Trophoblast cell (in vitro differentiated cells and primary cell): Measurements from ENCODE around the gene FRY.

ENCODE experiments used
- DNase-seq, 2 donors: peaks; one replicate each; pipeline ENCODE4 v3.0.0-alpha.2; 2016
- H2AFZ ChIP-seq: 2 replicates; pipeline ENCODE4 v1.6.1; 2013; ENCODE audit warnings: low read length, moderate library complexity, mild to moderate bottlenecking; ENCODE audit not compliant: insufficient read depth, poor library complexity
- H2AK5ac ChIP-seq: 2 replicates; pipeline ENCODE4 v1.6.1; 2013; ENCODE audit warnings: mild to moderate bottlenecking, low read length
- H2BK120ac ChIP-seq: 2 replicates; pipeline ENCODE4 v1.6.1; 2013; ENCODE audit warnings: low read length, mild to moderate bottlenecking, moderate library complexity; ENCODE audit not compliant: insufficient read depth, poor library complexity
- H2BK12ac ChIP-seq: 2 replicates; pipeline ENCODE4 v1.6.1; 2013; ENCODE audit warnings: mild to moderate bottlenecking, low read length, moderate library complexity
- H2BK5ac ChIP-seq: 2 replicates; pipeline ENCODE4 v1.6.1; 2013; ENCODE audit warnings: low read length, low read depth, moderate library complexity, mild to moderate bottlenecking; ENCODE audit not compliant: poor library complexity
- H3K14ac ChIP-seq: 2 replicates; pipeline ENCODE4 v1.6.1; 2013; ENCODE audit warnings: mild to moderate bottlenecking, low read length
- H3K18ac ChIP-seq: 2 replicates; pipeline ENCODE4 v1.6.1; 2013; ENCODE audit warnings: mild to moderate bottlenecking, low read length
- H3K23ac ChIP-seq: 2 replicates; pipeline ENCODE4 v1.6.1; 2013; ENCODE audit warnings: low read length
- H3K27ac ChIP-seq: 2 replicates; pipeline ENCODE4 v1.5.1; 2013; ENCODE audit warnings: low read depth, mild to moderate bottlenecking, inconsistent platforms, low read length, moderate library complexity
- H3K27me3 ChIP-seq: 2 replicates; pipeline ENCODE4 v1.6.1; 2013; ENCODE audit warnings: inconsistent platforms, mild to moderate bottlenecking, low read length, moderate library complexity; ENCODE audit not compliant: insufficient read depth
- H3K36me3 ChIP-seq, 2 experiments: 1 replicate in 1 of 2; 2 replicates in 1 of 2; pipeline ENCODE4 v1.6.1; 2013; ENCODE audit warnings: low read length in 2 of 2, mild to moderate bottlenecking in 2 of 2, moderate library complexity in 1 of 2; ENCODE audit not compliant: insufficient read depth in 2 of 2, control insufficient read depth in 1 of 2
- H3K4ac ChIP-seq: 2 replicates; pipeline ENCODE4 v1.6.1; 2013; ENCODE audit warnings: low read depth, mild to moderate bottlenecking, low read length, moderate library complexity
- H3K4me1 ChIP-seq, 2 experiments: 1 replicate in 1 of 2; 2 replicates in 1 of 2; pipeline ENCODE4 v1.6.1; 2013; ENCODE audit warnings: low read length in 2 of 2, mild to moderate bottlenecking in 2 of 2, moderate library complexity in 1 of 2; ENCODE audit not compliant: insufficient read depth in 2 of 2, control insufficient read depth in 1 of 2
- H3K4me2 ChIP-seq: 2 replicates; pipeline ENCODE4 v1.6.1; 2013; ENCODE audit warnings: inconsistent platforms, mild to moderate bottlenecking, low read length, moderate library complexity
- H3K4me3 ChIP-seq: 2 replicates; pipeline ENCODE4 v1.5.1; 2013; ENCODE audit warnings: mild to moderate bottlenecking, low read depth, low read length, inconsistent platforms
- H3K79me1 ChIP-seq: one replicate; pipeline ENCODE4 v1.6.1; 2013; ENCODE audit warnings: low read length
- H3K79me2 ChIP-seq: 2 replicates; pipeline ENCODE4 v1.6.1; 2013; ENCODE audit warnings: low read length, mild to moderate bottlenecking; ENCODE audit not compliant: control insufficient read depth, insufficient read depth, poor library complexity
- H3K9ac ChIP-seq: 2 replicates; pipeline ENCODE4 v1.6.1; 2013; ENCODE audit warnings: mild to moderate bottlenecking, low read length
- H3K9me3 ChIP-seq: 2 replicates; pipeline ENCODE4 v1.6.1; 2013; ENCODE audit warnings: low read depth, mild to moderate bottlenecking, control low read depth, inconsistent platforms, low read length; ENCODE audit not compliant: insufficient read depth
- H4K12ac ChIP-seq: 2 replicates; pipeline ENCODE4 v1.6.1; 2013; ENCODE audit warnings: low read depth, mild to moderate bottlenecking, low read length, moderate library complexity
- H4K8ac ChIP-seq: 2 replicates; pipeline ENCODE4 v1.6.1; 2013; ENCODE audit warnings: low read depth, mild to moderate bottlenecking, low read length, moderate library complexity
- H4K91ac ChIP-seq: one replicate; pipeline ENCODE4 v1.6.1; 2013; ENCODE audit warnings: low read depth, mild to moderate bottlenecking, low read length, moderate library complexity
- WGBS: extraction: QIAGEN DNeasy Blood & Tissue Kit; methylation state at CpG from one replicate; pipeline ENCODE4 v1.1.7; 2013; ENCODE audit warnings: missing lambda C conversion rate; ENCODE audit not compliant: insufficient read length, insufficient coverage; ENCODE audit errors: extremely low coverage; 5-methylcytosine and 5-hydroxymethylcytosine counted together

FRY gene

GRCh38 chr13:32117701-32118100, 86.1 kb downstream of the FRY start:
- peaks cover 0 to 2% of the 10 kb centered on the region in 2 experiments for H3K4me1 ChIP-seq
- H3K27ac ChIP-seq: no peak overlapping the region
- H3K14ac ChIP-seq: no peak overlapping the region
- no peak overlapping the region for H2BK12ac ChIP-seq
- H3K4me2 ChIP-seq: no peak overlapping the region
- H4K12ac ChIP-seq: no peak overlapping the region
- no peaks in the 10 kb centered on the region for H3K79me1 ChIP-seq
- H2BK5ac ChIP-seq: no peak overlapping the region
- H3K9ac ChIP-seq: no peak overlapping the region
- WGBS: no CpG with 5 or more reads among the region's 6 CpGs
- DNase-seq: peak in 1 of 2 donors; percentile 7
- no peak overlapping the region for H3K23ac ChIP-seq
- H4K8ac ChIP-seq: no peak overlapping the region
- no peaks in the 10 kb centered on the region for H3K79me2 ChIP-seq
- H3K18ac ChIP-seq: no peak overlapping the region
- H4K91ac ChIP-seq: no peak overlapping the region
- H3K4me3 ChIP-seq: no peak overlapping the region
- no peaks in the 10 kb centered on the region for H3K27me3 ChIP-seq
- no peak overlapping the region for H2AFZ ChIP-seq
- H3K4ac ChIP-seq: no peak overlapping the region
- H3K36me3 ChIP-seq: no peaks in the 10 kb centered on the region
- no peak overlapping the region for H2BK120ac ChIP-seq
- H2AK5ac ChIP-seq: no peak overlapping the region
- no peaks in the 10 kb centered on the region for H3K9me3 ChIP-seq

- Histone ChIP-seq H3K4me3 (no peak overlapping the region), H3K23ac (no peak overlapping the region), H2BK5ac (no peak overlapping the region), H4K8ac (no peak overlapping the region), H3K14ac (no peak overlapping the region), H3K4me2 (no peak overlapping the region), H3K4me1 (no peaks in the 10 kb centered on the region), H3K4ac (no peak overlapping the region), H4K12ac (no peak overlapping the region), H3K79me1 (no peaks in the 10 kb centered on the region), H2AFZ (no peak overlapping the region), H3K36me3 (no peaks in the 10 kb centered on the region), H2BK12ac (no peak overlapping the region), H3K9me3 (no peaks in the 10 kb centered on the region), H3K18ac (no peak overlapping the region), H3K79me2 (no peaks in the 10 kb centered on the region), H3K27ac (no peak overlapping the region), H3K27me3 (no peaks in the 10 kb centered on the region), H3K9ac (no peak overlapping the region), H2AK5ac (no peak overlapping the region), H2BK120ac (no peak overlapping the region), H4K91ac (no peak overlapping the region)
- no CpG with 5 or more reads among the region's 3 CpGs for WGBS
- no peak for DNase-seq
These were observed 89.7 kb downstream of the FRY start for GRCh38 chr13:32121316-32121715.

- Histone ChIP-seq H3K36me3 (no peaks in the 10 kb centered on the region), H3K9me3 (no peaks in the 10 kb centered on the region), H3K4me2 (no peak overlapping the region), H3K79me1 (no peaks in the 10 kb centered on the region), H4K91ac (no peak overlapping the region), H2AFZ (no peak overlapping the region), H3K4ac (no peak overlapping the region), H2BK12ac (no peak overlapping the region), H3K14ac (no peak overlapping the region), H3K27ac (no peak overlapping the region), H2BK120ac (no peak overlapping the region), H4K8ac (no peak overlapping the region), H3K79me2 (no peaks in the 10 kb centered on the region), H3K18ac (no peak overlapping the region), H3K27me3 (no peaks in the 10 kb centered on the region), H3K9ac (no peak overlapping the region), H2AK5ac (no peak overlapping the region), H2BK5ac (no peak overlapping the region), H3K4me1 (no peaks in the 10 kb centered on the region), H4K12ac (no peak overlapping the region), H3K23ac (no peak overlapping the region), H3K4me3 (no peak overlapping the region)
- DNase-seq: no peak
- WGBS: no CpG with 5 or more reads among the region's 3 CpGs
These were observed 93.2 kb downstream of the FRY start for GRCh38 chr13:32124743-32125142.

GRCh38 chr13:32125221-32125689, 93.7 kb downstream of the FRY start:
- Histone ChIP-seq H3K4ac (no peak overlapping the region), H3K27ac (no peak overlapping the region), H3K36me3 (no peaks in the 10 kb centered on the region), H3K79me2 (no peaks in the 10 kb centered on the region), H2BK5ac (no peak overlapping the region), H3K79me1 (no peaks in the 10 kb centered on the region), H3K9me3 (no peaks in the 10 kb centered on the region), H3K14ac (no peak overlapping the region), H3K4me1 (no peaks in the 10 kb centered on the region), H3K4me2 (no peak overlapping the region), H4K8ac (no peak overlapping the region), H3K23ac (no peak overlapping the region), H2AK5ac (no peak overlapping the region), H3K9ac (no peak overlapping the region), H2AFZ (no peak overlapping the region), H3K18ac (no peak overlapping the region), H2BK120ac (no peak overlapping the region), H4K12ac (no peak overlapping the region), H3K4me3 (no peak overlapping the region), H3K27me3 (no peaks in the 10 kb centered on the region), H4K91ac (no peak overlapping the region), H2BK12ac (no peak overlapping the region)
- no CpG with 5 or more reads among the region's 4 CpGs for WGBS
- peak; percentile 8 to 79 for DNase-seq
